Measurements from ENCODE around the gene DDX10. TPM values are rescaled to one million over a fixed set of nuclear protein-coding genes. Genes with fewer than 3 reads are reported as not detected.

The DDX10 gene
- total and polyA plus RNA-seq, 2 experiments from 2014 or later = 32.4 to 37.8 TPM

DNA sequence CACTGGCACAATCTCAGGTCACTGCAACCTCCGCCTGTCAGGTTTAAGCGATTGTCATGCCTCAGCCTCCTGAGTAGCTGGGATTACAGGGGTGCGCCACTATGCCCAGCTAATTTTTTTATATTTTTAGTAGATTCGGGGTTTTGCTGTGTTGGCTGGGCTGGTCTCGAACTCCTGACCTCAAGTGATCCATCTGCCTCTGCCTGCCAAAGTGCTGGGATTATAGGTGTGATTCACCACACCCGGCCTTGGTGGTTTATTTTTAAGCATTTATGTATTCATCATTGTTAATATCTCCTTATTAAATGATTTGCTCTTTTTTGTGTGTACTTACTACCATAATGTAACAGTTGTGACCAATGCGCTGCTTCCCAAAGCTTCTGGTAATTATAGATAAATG is 171.7 kb downstream of the DDX10 start (continued):
- TF ChIP-seq, protein P1, sequence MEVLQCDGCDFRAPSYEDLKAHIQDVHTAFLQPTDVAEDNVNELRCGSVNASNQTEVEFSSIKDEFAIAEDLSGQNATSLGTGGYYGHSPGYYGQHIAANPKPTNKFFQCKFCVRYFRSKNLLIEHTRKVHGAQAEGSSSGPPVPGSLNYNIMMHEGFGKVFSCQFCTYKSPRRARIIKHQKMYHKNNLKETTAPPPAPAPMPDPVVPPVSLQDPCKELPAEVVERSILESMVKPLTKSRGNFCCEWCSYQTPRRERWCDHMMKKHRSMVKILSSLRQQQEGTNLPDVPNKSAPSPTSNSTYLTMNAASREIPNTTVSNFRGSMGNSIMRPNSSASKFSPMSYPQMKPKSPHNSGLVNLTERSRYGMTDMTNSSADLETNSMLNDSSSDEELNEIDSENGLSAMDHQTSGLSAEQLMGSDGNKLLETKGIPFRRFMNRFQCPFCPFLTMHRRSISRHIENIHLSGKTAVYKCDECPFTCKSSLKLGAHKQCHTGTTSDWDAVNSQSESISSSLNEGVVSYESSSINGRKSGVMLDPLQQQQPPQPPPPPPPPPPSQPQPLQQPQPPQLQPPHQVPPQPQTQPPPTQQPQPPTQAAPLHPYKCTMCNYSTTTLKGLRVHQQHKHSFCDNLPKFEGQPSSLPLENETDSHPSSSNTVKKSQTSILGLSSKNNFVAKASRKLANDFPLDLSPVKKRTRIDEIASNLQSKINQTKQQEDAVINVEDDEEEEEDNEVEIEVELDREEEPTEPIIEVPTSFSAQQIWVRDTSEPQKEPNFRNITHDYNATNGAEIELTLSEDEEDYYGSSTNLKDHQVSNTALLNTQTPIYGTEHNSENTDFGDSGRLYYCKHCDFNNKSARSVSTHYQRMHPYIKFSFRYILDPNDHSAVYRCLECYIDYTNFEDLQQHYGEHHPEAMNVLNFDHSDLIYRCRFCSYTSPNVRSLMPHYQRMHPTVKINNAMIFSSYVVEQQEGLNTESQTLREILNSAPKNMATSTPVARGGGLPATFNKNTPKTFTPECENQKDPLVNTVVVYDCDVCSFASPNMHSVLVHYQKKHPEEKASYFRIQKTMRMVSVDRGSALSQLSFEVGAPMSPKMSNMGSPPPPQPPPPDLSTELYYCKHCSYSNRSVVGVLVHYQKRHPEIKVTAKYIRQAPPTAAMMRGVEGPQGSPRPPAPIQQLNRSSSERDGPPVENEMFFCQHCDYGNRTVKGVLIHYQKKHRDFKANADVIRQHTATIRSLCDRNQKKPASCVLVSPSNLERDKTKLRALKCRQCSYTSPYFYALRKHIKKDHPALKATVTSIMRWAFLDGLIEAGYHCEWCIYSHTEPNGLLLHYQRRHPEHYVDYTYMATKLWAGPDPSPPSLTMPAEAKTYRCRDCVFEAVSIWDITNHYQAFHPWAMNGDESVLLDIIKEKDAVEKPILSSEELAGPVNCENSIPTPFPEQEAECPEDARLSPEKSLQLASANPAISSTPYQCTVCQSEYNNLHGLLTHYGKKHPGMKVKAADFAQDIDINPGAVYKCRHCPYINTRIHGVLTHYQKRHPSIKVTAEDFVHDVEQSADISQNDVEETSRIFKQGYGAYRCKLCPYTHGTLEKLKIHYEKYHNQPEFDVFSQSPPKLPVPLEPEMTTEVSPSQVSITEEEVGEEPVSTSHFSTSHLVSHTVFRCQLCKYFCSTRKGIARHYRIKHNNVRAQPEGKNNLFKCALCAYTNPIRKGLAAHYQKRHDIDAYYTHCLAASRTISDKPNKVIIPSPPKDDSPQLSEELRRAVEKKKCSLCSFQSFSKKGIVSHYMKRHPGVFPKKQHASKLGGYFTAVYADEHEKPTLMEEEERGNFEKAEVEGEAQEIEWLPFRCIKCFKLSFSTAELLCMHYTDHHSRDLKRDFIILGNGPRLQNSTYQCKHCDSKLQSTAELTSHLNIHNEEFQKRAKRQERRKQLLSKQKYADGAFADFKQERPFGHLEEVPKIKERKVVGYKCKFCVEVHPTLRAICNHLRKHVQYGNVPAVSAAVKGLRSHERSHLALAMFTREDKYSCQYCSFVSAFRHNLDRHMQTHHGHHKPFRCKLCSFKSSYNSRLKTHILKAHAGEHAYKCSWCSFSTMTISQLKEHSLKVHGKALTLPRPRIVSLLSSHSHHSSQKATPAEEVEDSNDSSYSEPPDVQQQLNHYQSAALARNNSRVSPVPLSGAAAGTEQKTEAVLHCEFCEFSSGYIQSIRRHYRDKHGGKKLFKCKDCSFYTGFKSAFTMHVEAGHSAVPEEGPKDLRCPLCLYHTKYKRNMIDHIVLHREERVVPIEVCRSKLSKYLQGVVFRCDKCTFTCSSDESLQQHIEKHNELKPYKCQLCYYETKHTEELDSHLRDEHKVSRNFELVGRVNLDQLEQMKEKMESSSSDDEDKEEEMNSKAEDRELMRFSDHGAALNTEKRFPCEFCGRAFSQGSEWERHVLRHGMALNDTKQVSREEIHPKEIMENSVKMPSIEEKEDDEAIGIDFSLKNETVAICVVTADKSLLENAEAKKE (CRISPR knock-in tag; IDR thresholded peaks at IDR 0.05) = no peak

DNA sequence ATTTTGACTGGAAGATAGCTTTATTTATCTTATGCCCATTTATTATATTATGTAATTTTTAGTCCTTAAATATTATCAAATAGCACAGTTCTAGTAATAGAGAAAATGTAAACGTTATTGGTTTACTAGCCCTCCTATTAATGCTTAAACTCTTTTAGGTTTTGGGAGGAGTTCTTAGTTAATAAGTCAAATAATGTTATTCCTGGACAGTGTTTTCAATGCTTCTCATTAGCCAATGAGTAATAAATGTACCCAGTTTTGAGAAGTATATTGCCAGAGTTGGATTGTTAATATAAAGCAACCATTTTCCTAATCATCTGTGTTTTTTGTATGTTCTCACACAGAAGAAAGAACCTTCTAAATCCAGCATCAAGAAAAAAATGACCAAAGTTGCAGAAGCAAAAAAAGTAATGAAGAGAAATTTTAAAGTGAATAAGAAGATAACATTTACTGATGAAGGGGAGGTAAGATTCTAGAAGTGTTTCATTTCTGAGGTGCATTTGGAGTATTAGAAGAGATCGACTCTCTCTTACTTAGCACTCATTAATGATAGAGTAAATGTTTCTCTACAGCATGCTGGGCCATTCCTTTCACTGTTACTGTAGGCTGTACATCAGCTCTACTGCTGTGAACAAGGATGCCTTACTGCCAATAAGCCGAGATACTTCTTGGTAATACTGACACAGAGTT is 173.4 kb downstream of the DDX10 start:
- no peaks in the 10 kb centered on the region for H3K9me3 Mint-ChIP-seq
- Histone ChIP-seq H3K9me2 (ENCODE audit: insufficient read depth) (no peaks in the 10 kb centered on the region), H3K4me1 (ENCODE audit: insufficient read depth) (peaks cover 6% of the 10 kb centered on the region; the same call in 1 of the 2 replicates), H3K27me3 (ENCODE audit: insufficient read depth) (no peaks in the 10 kb centered on the region), H2AFZ (no peak overlapping the region), H3K4me3 (no peak overlapping the region), H3K79me2 (replicated peaks; ENCODE audit: insufficient read depth) (no peaks in the 10 kb centered on the region; the same call in 1 of the 2 replicates), H3K36me3 (ENCODE audit: insufficient read depth) (no peaks in the 10 kb centered on the region), H3K27ac (ENCODE audit: low read depth) (no peak overlapping the region), H4K20me1 (replicated peaks; ENCODE audit: insufficient read depth) (no peaks in the 10 kb centered on the region; the same call in 1 of the 2 replicates), H3F3A (replicated peaks; ENCODE audit: low read depth) (no peaks in the 10 kb centered on the region), H3K4me2 (no peak overlapping the region)
- DNase-seq (ENCODE audit: low spot score) = no peak
- ATAC-seq = no peak
- H3K4me3 Mint-ChIP-seq = no peak overlapping the region
- H3K36me3 Mint-ChIP-seq (ENCODE audit: low read depth) = peaks cover 5% of the 10 kb centered on the region; the same call in 1 of the 3 replicates
- H3K27me3 Mint-ChIP-seq (ENCODE audit: insufficient read depth, low read depth, poor library complexity) = no peaks in the 10 kb centered on the region
- H3K27ac Mint-ChIP-seq = no peak overlapping the region
- H3K4me1 Mint-ChIP-seq = peaks cover 18% of the 10 kb centered on the region
- TF ChIP-seq JUNB (IDR thresholded peaks at IDR 0.05; ENCODE audit: unreplicated experiment) = no peak
- TF ChIP-seq EZH2 (IDR thresholded peaks at IDR 0.05; ENCODE audit: low read depth, unreplicated experiment) = no peak
- TF ChIP-seq, protein P2, sequence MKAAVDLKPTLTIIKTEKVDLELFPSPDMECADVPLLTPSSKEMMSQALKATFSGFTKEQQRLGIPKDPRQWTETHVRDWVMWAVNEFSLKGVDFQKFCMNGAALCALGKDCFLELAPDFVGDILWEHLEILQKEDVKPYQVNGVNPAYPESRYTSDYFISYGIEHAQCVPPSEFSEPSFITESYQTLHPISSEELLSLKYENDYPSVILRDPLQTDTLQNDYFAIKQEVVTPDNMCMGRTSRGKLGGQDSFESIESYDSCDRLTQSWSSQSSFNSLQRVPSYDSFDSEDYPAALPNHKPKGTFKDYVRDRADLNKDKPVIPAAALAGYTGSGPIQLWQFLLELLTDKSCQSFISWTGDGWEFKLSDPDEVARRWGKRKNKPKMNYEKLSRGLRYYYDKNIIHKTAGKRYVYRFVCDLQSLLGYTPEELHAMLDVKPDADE (IDR thresholded peaks at IDR 0.05) = no peak
- no peak for TF ChIP-seq EZH2phosphoT487 (IDR thresholded peaks at IDR 0.05; ENCODE audit: unreplicated experiment)
- TF ChIP-seq, protein P3, sequence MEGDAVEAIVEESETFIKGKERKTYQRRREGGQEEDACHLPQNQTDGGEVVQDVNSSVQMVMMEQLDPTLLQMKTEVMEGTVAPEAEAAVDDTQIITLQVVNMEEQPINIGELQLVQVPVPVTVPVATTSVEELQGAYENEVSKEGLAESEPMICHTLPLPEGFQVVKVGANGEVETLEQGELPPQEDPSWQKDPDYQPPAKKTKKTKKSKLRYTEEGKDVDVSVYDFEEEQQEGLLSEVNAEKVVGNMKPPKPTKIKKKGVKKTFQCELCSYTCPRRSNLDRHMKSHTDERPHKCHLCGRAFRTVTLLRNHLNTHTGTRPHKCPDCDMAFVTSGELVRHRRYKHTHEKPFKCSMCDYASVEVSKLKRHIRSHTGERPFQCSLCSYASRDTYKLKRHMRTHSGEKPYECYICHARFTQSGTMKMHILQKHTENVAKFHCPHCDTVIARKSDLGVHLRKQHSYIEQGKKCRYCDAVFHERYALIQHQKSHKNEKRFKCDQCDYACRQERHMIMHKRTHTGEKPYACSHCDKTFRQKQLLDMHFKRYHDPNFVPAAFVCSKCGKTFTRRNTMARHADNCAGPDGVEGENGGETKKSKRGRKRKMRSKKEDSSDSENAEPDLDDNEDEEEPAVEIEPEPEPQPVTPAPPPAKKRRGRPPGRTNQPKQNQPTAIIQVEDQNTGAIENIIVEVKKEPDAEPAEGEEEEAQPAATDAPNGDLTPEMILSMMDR (conservative IDR thresholded peaks at IDR 0.05; ENCODE audit: low read depth in 2 of 2) = no peak
